Measurements from ENCODE around the gene BTG3. TPM values are rescaled to one million over a fixed set of nuclear protein-coding genes. Genes with fewer than 3 reads are reported as not detected.
A peak's percentile ranks its signal among the peaks of the same experiment; 100 is the strongest.

BTG3 gene
- total RNA-seq, 1 experiment from 2014 or later = 23.9 TPM

DNA sequence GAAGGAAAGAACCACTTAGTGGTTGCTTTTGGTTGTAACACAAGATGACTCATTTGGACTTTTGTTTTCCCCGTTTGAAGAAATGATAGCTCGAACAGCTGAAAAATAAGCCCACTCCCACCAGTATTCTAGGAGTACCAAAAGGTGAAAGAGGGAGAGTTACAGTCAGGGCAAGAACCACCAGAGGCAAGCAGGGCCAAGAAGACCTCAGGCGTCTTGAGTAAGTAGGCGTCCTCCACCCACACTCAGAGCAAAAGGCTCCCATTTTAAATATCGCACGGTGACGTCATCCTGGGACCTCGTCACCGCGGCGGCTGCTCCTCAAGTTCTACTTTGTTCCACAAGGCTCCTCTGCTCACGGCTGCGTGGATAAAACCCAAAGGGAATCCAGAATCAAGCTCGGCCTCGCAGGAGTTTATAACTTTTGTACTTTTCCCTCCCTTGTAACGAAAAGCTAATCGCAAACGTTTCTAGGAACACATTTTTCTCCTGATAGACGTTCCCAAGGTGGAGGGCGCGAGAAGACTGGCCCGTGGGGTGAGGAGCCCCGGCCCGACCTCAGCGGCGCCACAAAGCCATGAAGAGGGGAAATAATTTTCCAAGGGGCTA is 1.2 kb downstream of the BTG3 start:
- TF ChIP-seq CREM (CRISPR knock-in tag; IDR thresholded peaks at IDR 0.05) (peak; percentile 38; the same call in 1 of the 2 replicates), NR3C1 (CRISPR knock-in tag; conservative IDR thresholded peaks at IDR 0.05; ENCODE audit: low read depth) (no peak), SP1 (CRISPR knock-in tag; conservative IDR thresholded peaks at IDR 0.05) (no peak), ETV6 (CRISPR knock-in tag; IDR thresholded peaks at IDR 0.05) (peak; percentile 56; the same call in 1 of the 2 replicates), ZNF121 (CRISPR knock-in tag; IDR thresholded peaks at IDR 0.05) (peak; percentile 72; the same call in 1 of the 2 replicates)
- DNase-seq (ENCODE audit: low spot score) = peak; percentile 39
- POLR2A ChIA-PET = no interaction called here

DNA sequence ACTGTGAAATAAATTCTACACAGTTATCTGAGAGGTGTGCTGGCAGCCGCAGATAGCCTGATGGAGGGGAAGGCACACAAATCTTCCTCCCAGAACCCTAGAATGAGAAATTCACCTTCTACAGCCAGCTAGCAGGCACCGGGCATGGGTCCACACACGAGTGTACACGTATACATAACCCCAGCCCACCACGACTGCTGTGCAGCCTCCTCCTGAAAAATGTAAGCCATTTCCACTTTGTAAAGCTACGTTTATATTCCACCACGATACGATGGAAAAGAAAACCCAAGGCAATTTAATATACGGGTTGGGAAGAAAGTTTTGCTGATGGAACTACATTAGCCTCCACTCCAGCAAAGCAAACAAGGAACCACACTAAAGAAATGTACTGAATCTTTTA is 1.8 kb downstream of the BTG3 start:
- CTCF ChIA-PET = no interaction called here
- peaks cover 20% of the 10 kb centered on the region for H3K27me3 Mint-ChIP-seq (ENCODE audit: low read depth)
- no peak for TF ChIP-seq ZNF232 (CRISPR knock-in tag; IDR thresholded peaks at IDR 0.05)
- TF ChIP-seq ZNF396 (CRISPR knock-in tag; IDR thresholded peaks at IDR 0.05; ENCODE audit: borderline replicate concordance) = no peak
- no peak for TF ChIP-seq CDX4 (CRISPR knock-in tag; IDR thresholded peaks at IDR 0.05; ENCODE audit: borderline replicate concordance)
- no peak for TF ChIP-seq ZNF512 (CRISPR knock-in tag; IDR thresholded peaks at IDR 0.05; ENCODE audit: borderline replicate concordance)
- no peak for TF ChIP-seq SMAD4 (CRISPR knock-in tag; IDR thresholded peaks at IDR 0.05)
- TF ChIP-seq ETV6 (CRISPR knock-in tag; IDR thresholded peaks at IDR 0.05) = no peak
- TF ChIP-seq, protein P1, sequence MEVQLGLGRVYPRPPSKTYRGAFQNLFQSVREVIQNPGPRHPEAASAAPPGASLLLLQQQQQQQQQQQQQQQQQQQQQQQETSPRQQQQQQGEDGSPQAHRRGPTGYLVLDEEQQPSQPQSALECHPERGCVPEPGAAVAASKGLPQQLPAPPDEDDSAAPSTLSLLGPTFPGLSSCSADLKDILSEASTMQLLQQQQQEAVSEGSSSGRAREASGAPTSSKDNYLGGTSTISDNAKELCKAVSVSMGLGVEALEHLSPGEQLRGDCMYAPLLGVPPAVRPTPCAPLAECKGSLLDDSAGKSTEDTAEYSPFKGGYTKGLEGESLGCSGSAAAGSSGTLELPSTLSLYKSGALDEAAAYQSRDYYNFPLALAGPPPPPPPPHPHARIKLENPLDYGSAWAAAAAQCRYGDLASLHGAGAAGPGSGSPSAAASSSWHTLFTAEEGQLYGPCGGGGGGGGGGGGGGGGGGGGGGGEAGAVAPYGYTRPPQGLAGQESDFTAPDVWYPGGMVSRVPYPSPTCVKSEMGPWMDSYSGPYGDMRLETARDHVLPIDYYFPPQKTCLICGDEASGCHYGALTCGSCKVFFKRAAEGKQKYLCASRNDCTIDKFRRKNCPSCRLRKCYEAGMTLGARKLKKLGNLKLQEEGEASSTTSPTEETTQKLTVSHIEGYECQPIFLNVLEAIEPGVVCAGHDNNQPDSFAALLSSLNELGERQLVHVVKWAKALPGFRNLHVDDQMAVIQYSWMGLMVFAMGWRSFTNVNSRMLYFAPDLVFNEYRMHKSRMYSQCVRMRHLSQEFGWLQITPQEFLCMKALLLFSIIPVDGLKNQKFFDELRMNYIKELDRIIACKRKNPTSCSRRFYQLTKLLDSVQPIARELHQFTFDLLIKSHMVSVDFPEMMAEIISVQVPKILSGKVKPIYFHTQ (CRISPR knock-in tag; IDR thresholded peaks at IDR 0.05) = no peak
- no peak for TF ChIP-seq NFE2L1 (CRISPR knock-in tag; IDR thresholded peaks at IDR 0.05)
- TF ChIP-seq ZBTB21 (CRISPR knock-in tag; IDR thresholded peaks at IDR 0.05; ENCODE audit: borderline replicate concordance) = no peak
- TF ChIP-seq IRF2 (CRISPR knock-in tag; IDR thresholded peaks at IDR 0.05; ENCODE audit: borderline replicate concordance, low read depth) = no peak
- TF ChIP-seq, protein P2, sequence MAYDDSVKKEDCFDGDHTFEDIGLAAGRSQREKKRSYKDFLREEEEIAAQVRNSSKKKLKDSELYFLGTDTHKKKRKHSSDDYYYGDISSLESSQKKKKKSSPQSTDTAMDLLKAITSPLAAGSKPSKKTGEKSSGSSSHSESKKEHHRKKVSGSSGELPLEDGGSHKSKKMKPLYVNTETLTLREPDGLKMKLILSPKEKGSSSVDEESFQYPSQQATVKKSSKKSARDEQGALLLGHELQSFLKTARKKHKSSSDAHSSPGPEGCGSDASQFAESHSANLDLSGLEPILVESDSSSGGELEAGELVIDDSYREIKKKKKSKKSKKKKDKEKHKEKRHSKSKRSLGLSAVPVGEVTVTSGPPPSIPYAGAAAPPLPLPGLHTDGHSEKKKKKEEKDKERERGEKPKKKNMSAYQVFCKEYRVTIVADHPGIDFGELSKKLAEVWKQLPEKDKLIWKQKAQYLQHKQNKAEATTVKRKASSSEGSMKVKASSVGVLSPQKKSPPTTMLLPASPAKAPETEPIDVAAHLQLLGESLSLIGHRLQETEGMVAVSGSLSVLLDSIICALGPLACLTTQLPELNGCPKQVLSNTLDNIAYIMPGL (CRISPR knock-in tag; IDR thresholded peaks at IDR 0.05) = no peak
- TF ChIP-seq, protein P3, sequence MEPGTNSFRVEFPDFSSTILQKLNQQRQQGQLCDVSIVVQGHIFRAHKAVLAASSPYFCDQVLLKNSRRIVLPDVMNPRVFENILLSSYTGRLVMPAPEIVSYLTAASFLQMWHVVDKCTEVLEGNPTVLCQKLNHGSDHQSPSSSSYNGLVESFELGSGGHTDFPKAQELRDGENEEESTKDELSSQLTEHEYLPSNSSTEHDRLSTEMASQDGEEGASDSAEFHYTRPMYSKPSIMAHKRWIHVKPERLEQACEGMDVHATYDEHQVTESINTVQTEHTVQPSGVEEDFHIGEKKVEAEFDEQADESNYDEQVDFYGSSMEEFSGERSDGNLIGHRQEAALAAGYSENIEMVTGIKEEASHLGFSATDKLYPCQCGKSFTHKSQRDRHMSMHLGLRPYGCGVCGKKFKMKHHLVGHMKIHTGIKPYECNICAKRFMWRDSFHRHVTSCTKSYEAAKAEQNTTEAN (CRISPR knock-in tag; IDR thresholded peaks at IDR 0.05) = no peak
- no peak for TF ChIP-seq TCF7 (CRISPR knock-in tag; IDR thresholded peaks at IDR 0.05; ENCODE audit: low read depth)
- TF ChIP-seq MXD4 (CRISPR knock-in tag; IDR thresholded peaks at IDR 0.05; ENCODE audit: borderline replicate concordance) = no peak
- no peak for TF ChIP-seq HMGA2 (CRISPR knock-in tag; IDR thresholded peaks at IDR 0.05)
- no peak for TF ChIP-seq IRF1 (CRISPR knock-in tag; IDR thresholded peaks at IDR 0.05)
- no peak for TF ChIP-seq CREB1 (CRISPR knock-in tag; IDR thresholded peaks at IDR 0.05)
- no peak for TF ChIP-seq ELF4 (CRISPR knock-in tag; IDR thresholded peaks at IDR 0.05; ENCODE audit: low read depth)
- H3K36me3 Mint-ChIP-seq = peaks cover 33% of the 10 kb centered on the region
- POLR2A ChIA-PET = no interaction called here
- H3K27ac Mint-ChIP-seq = peak overlapping the region; percentile 80; the same call in 1 of the 2 replicates
- peak overlapping the region; percentile 87 for H3K4me3 Mint-ChIP-seq
- H3K9me3 Mint-ChIP-seq = peaks cover 6% of the 10 kb centered on the region
- DNase-seq (ENCODE audit: low spot score) = no peak
- no peak for ATAC-seq
- peaks cover 26% of the 10 kb centered on the region for H3K4me1 Mint-ChIP-seq

More for the DNA sequence above, 1.2 kb downstream of the BTG3 start:
- peaks cover 20% of the 10 kb centered on the region for H3K27me3 Mint-ChIP-seq (ENCODE audit: low read depth)
- CTCF ChIA-PET = interaction anchor here (1.3 kb wide), 1 partner anchor 26 kb away, joined by 5 read pairs; no protein-coding TSS in a partner anchor
- peak overlapping the region; percentile 80 for H3K27ac Mint-ChIP-seq
- peak; percentile 27 for ATAC-seq
- peaks cover 6% of the 10 kb centered on the region for H3K9me3 Mint-ChIP-seq
- H3K4me1 Mint-ChIP-seq = peaks cover 26% of the 10 kb centered on the region
- peaks cover 33% of the 10 kb centered on the region for H3K36me3 Mint-ChIP-seq
- peak overlapping the region; percentile 87 for H3K4me3 Mint-ChIP-seq

All from WTC11 (cell line).